EH (cell line): ENCODE data around the gene PFDN5.

Source experiments
- DNase-seq: peaks from one replicate; pipeline ENCODE4 v3.0.0-alpha.2; 2015; ENCODE audit warnings: low read depth

The PFDN5 gene

DNA sequence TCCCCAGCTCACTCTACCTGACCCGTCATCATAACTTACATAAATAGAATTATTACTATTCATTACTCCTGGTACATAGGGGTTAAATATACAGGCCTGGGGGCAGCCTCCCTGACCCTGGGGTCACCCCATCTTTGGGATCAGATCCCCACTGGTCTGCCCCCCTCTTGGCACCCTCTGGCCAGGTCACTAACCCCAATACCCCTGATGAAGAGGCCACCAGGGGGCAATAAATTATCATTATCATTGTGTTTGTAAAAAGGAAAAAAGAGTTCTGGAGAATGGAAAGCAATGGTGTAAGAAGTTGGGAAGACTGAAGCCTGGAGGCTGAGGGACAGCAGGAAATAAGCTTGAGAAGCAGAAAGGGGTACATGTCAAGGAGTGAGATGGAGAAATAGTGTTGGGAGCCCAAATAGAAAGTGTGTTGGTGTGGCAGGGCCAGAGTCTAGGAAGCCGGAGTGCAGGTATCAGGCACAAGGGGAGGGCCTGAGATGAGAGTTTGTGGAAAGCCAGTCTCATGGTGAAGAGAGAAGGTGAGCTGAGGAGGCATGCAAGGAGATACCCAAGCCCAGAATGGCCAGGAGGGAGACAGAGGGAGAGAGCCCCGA is 32.2 kb downstream of the PFDN5 start:
- DNase-seq: peak; percentile 34

DNA sequence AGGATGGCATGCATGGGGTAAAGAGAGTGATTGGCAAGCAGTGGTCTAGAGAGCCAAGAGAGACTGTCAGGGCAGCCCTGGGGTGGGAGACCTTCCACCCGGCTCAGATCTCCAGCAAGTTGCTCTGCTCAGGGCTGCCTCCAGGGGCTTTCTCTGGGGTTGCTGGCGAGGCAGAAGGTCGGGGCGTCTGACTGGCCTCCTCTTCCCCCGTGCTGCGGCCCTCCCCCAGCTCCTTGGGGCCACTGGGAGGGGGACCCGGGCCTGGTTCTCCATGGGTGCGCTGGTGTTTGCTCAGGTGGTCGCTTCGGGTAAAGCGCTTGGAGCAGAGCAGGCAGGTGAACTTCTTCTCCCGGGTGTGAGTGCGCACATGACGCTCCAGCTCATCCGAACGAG is 32.7 kb downstream of the PFDN5 start:
- DNase-seq: no peak

DNA sequence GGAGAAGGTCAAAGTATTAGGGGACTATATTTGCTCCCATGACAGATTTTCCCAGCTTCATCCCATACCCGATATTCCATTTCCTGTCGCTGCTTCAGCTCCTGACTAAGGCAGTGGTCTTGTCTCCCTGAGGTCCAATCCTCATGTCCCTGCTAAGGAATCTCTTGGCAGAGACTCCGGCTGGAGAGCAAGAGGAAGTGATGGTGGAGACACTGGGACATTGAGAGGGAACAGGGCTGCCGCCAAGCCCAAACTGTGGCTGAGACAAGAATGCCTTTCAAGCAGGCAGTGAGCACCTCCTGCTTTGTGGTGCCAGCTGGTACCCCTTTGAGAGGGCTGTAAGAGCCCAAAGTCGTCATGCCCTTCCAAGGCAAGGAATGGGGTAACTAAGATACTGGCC is 35.3 kb downstream of the PFDN5 start:
- peak; percentile 33 for DNase-seq

DNA sequence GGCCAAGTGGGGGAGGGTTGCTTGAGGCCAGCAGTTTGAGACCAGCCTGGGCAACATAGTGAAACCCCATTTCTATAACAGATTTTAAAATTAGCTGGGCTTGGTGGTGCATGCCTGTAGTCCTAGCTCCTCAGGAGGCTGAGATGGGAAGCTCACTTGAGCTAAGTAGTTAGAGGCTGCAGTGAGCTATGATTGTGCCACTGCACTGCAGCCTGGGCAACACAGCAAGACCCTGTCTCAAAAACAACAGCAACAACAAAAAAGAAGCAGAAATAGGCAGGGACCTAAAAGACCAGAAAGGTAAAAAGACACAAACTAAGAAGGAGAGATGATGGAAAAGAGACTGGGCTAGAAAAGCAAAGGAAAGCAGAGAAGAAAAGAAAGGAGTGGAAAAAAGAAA is 37.0 kb downstream of the PFDN5 start:
- DNase-seq: peak; percentile 13

DNA sequence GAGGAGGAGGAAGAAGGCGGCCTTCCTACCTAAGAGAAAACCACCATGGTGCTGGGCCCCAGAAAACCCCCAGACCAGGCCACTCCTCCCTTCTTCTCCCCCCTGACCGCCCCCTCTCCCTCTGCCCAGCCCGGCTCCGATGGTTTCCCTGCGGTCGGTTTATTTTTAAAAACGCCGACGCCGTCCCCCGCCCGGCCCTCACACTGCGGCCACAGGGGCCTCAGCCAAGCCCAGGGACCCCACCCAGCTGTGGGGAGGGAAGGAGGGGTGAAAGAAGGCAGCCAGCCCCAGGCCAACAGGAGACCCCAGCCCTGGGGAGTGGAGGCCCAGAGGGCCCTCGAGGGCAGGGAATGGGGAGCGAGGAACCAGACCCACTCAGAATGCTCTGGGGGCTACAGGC is 37.4 kb downstream of the PFDN5 start:
- DNase-seq: no peak

DNA sequence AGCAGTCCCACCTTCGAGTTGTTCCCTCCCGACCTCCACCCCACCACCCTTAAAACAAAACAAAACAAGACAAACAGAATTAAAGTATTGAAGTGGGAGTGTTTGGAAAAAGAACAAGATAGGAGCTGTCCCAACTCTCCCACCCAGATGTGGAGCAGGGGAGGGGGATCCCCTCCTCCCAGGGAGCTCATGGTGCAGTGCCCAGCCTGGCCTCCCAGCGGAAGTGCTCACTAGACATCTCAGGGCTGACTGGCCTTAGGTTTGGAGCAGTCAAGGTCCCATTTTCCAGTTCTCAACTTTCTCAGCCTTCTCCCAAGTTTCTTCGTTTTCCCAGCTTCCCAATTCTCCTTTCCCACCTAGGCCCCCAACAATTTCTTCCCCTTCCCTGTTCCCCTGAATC is 37.9 kb downstream of the PFDN5 start:
- DNase-seq: no peak

DNA sequence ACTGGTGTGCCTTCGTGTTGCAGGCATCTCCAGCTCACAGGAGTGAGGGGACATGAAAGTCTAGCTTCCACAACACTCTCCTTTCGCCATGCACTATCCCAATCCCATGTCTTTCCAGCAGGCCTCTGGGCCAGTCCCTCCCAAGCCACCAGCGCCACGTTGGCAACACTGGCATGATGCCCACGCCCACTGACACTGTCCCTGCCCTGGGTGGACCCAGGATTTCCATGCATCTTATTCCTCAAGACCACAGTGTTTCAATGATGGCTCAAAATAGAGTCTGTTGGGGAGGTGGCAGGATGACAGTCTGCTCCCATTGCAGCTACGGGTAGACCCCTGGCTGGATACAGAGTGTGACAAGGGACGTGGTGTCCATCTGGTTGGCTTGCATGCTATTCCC is 38.5 kb downstream of the PFDN5 start:
- no peak for DNase-seq

DNA sequence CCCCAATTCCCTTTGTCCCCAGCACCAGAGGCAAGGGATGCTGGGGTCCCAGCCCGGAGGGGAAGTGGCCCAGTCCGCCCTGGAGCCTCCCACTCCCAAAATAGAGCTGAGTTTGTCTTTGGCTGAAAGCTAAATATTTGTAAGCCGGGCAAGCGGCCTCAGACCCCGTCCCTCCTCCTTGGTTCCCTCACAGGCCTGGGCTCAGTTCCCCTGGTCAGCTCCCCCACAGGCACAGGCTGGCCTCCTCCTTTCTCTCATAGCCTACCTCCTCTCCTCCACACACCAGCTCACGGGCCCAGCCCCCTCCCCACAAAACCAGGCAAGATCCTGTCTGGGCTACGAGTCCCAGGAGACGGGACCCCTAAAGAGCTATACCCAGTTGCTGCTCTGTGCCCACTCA is 39.5 kb downstream of the PFDN5 start:
- no peak for DNase-seq

DNA sequence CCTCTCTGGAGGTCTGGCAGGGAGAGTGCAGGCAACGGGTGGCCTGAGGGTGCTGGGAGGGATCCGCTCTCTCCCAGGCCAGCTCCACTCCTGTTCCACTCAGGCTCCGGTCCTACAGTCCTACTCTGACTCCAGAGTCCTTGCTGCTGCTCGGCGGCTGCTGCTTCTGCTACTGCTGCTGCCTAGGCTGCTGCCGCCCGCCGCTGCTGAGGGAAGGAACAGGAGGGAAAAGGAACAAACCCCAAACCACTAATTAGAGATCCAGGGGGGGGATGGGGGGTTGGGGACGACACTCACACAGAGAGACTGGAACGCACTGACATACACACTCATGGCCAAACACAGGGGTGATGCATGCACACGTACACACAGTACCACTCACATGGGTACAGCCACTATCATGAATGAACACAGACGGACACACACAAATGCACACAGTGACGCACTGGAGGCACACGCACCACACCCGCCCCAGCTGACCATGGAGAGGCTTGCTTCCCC is 40.9 kb downstream of the PFDN5 start, which contains the start of gene SP7:
SP7 (minus strand) TSS at position 174 of the 501 bp plus-strand sequence. CDS start 708 bp downstream, outside the sequence.
- DNase-seq: peak; percentile 10

DNA sequence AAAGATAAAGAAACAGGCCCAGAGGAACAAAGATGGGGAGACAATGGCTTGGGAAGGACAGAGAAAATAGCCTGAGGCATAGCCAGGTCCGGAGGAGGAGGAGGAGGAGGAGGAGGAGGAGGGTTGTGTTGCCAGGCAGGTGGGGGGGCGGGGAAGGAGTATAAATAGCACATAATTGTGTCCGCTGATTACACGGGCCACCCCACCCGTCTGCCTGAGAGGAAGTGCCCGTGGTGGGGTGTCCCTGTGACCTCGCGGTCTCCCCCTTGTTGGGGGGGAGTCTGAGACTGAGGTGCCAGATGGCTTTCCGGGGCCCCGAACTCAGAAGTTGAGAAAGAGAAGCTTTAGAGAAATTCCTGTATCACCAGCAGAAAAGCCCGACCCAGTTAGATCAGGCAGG is 42.7 kb downstream of the PFDN5 start:
- DNase-seq: no peak

DNA sequence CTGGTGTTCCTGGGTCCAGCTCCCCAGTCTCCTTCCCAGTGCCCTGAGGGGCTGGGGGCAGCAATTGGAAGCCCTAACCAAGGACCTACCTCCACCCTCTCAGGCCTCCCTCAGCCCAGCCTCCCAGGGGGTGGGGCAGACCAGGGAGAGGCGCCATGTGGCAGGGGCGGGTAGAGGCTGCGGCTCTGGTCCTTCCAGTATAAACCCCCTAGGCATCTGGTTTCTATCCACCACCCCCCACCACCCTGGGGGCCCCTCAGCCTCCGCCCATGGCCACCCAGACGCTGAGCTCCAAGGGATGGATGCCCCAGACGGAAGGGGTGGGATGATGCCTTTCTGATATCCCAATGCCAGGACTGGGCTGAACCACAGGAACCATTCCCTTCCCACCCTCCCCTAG is 43.6 kb downstream of the PFDN5 start:
- no peak for DNase-seq

DNA sequence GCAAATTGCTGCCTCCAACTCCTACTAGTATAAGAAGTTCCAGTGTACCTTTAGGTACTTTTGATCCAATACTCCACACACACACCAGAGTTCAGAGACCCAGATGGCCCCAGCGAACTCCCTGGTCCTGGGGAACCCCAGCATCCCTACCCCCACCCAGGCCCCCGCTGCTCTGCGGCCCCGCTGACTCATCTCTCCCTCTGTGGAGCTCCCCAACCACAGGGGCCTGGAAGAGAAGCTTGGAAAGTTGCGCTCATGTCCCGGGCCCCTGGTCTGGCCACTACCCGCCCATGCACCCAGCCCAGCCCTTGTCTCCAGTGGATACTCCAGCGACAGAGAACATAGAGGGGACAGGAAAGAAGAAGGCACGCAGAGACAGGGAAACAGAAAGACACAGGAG is 45.1 kb downstream of the PFDN5 start:
- no peak for DNase-seq

DNA sequence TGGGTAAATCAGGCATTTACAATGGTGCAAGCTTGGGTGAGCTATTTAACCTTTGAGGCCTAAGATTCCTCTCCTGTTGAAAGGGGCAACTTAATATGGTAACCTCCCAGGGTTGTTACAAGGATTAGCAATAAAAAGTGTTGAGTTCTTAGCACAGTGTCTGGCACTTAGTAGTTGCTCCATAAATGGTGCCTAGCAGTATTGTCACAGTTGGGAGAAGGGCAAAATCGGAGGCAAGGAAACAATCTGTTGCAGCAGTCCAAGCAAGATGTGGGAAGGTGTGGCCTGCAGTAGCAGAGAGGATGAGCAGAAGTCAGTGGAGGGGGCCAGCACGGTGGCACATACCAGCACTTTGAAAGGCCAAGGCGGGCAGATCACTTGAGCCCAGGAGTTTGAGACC is 48.1 kb downstream of the PFDN5 start:
- no peak for DNase-seq

DNA sequence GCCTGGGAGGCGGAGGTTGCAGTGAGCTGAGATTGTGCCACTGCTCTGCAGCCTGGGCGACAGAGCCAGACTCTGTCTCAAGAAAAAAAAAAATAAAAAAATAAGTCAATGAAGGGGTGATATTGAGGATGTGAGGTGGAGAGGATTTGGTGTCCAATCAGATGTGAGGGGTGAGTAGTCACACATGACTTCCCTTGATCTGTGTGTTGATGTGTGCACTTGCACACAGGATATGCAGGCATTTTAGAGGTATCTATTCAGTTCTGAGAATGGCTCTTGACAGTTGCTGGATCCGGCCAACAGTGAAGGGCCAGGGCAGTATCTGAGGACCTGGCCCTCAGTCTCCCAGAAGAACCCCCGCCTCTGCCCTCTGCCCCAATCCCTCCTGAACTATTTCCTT is 48.6 kb downstream of the PFDN5 start:
- DNase-seq: no peak

DNA sequence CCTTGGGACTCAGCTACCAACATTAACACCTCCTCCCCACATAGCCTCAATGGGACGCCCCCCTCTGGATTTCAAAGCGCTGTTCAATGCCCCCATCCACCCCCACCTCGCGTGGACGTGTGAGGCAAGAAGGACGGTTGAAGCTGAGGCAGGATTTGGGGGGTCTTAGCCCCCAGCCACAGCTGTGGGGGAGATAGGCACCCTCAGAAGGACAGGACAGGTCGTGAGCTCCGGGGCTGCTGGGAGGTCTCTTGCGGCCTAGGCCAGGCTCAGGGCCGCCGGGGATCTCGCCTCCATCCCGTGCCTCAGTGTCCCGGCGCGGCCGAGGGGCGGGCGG is 49.1 kb downstream of the PFDN5 start:
- no peak for DNase-seq

DNA sequence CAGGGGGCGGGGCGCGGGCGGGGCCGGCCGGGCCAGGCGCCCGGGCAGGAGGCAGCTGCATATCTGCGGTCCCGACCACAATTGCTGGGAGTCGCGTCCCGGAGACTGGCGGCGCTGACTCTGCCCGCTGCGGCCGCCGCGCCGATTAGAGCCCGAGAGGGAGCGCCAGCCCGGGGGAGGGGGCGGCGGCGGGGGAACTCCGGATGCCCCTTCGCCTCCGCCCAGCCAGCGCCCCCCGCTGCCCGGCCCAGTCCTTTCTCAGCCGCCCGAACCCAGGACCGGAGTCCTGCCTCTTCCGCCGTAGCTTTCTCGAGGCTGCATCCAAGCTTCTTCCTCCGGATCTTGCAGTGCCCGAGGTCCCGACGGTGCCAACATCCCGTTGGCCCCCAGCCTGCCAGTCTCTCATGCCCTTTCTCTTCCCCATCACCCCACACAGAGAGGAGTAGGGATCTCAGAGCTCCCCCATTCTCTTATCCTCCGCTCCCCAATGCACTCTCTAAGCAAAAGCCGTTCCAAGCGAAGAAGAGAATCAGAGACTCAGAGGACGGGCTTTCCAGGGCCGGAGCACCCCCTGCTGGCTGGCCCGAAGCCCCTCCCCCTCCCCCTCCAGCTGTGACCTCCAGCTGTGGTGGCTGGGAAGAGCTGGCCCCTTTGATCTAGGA is 49.6 kb downstream of the PFDN5 start:
- DNase-seq: peak; percentile 78

DNA sequence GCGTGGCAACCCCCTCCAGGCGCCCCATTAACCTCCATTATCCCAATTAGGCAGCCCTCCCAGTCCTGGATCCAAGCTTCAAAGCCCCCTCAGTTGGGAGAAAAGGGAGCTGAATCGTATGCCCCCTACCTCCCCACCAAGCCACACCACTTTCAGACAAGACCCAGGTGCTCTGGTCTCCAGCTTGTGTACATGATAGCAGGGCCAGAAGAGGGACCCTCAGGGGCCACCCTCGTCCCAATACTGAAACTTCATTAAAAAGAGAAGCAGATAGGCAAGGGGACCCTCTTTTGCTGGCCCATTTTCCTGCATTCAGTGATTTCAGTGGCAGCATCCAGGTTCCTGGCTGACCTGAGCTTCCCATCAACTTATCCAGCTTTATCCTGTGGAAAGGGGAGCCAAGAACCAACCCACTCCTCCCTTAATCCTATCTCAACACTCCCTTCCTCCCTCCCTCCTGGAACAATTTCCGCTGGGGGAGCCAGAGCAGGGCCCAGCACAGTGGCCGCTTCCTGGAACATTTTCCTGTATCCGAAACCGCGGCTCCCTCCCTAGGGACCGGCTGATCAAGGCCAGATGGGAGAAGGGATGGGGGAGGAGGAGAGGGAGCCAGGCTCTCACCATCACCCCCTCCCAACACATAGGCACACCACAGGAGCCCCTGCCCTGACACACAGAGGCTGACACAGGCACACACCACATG is 50.3 kb downstream of the PFDN5 start:
- peak; percentile 58 for DNase-seq

DNA sequence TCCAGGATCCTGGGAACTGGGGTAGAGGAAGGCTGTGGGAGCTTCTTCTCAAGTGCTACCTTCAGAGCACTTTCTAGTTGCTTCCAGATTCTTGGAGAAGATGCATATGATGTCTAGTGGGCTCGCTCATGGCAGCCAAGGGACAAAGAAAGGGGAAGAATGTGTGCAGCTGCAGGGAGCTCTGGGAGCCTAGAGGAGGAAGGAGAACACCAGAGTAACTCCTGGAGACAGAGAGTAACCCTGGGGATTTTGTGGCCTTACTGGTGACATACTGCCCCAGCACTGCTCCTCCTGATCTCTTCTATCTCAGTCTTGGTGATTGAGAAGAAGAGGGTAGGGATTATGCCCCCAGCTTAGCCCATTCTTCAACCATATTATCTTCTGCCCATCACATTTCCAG is 51.1 kb downstream of the PFDN5 start:
- no peak for DNase-seq

DNA sequence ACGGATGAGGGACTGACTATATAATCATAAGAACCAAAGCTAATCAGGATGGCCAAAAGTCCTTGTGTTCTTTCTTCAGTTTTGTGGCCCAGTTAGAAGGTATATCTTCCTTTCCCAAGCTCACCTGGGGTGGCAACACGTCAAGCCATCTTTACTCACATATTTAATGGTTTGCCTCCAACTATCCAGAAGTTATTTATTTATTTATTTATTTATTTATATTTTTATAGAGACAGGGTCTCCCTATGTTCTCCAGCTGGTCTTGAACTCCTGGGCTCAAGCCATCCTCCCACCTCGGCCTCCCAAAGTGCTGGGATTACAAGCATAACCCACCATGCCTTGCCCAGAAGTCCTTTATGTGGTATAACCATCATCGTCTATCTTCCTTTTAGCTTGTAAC is 52.6 kb downstream of the PFDN5 start:
- DNase-seq: no peak
